ENCODE measurements around the gene GMEB1.

- TF ChIP-seq, protein P1, sequence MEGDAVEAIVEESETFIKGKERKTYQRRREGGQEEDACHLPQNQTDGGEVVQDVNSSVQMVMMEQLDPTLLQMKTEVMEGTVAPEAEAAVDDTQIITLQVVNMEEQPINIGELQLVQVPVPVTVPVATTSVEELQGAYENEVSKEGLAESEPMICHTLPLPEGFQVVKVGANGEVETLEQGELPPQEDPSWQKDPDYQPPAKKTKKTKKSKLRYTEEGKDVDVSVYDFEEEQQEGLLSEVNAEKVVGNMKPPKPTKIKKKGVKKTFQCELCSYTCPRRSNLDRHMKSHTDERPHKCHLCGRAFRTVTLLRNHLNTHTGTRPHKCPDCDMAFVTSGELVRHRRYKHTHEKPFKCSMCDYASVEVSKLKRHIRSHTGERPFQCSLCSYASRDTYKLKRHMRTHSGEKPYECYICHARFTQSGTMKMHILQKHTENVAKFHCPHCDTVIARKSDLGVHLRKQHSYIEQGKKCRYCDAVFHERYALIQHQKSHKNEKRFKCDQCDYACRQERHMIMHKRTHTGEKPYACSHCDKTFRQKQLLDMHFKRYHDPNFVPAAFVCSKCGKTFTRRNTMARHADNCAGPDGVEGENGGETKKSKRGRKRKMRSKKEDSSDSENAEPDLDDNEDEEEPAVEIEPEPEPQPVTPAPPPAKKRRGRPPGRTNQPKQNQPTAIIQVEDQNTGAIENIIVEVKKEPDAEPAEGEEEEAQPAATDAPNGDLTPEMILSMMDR (IDR thresholded peaks at IDR 0.05; ENCODE audit: extremely low read depth in 1 of 2, insufficient read depth in 1 of 2, low read depth in 1 of 2, low read length in 2 of 2) = no peak
- TF ChIP-seq MYC (IDR thresholded peaks at IDR 0.05; ENCODE audit: low read depth, low read length) (no peak), EZH2 (IDR thresholded peaks at IDR 0.05; ENCODE audit: borderline replicate concordance, low read depth, low read length, severe bottlenecking) (no peak), POLR2A (IDR thresholded peaks at IDR 0.05; ENCODE audit: low read depth, low read length) (no peak), MAX (IDR thresholded peaks at IDR 0.05; ENCODE audit: insufficient read depth, insufficient read length) (no peak), POLR2AphosphoS5 (IDR thresholded peaks at IDR 0.05; ENCODE audit: insufficient read depth, low read depth, low read length) (no peak)
Observed at GRCh38 chr1:28745653-28746173, 77.1 kb downstream of the GMEB1 start.
